Effector memory CD8-positive, alpha-beta T cell (primary cell): ENCODE measurements around the gene MT4.

Experiments
- ATAC-seq: fragments of 150-1000 bp; cut with Tn5 transposase; replicated peaks from 2 replicates; pipeline ENCODE4 v1.10.0; 2021; ENCODE audit warnings: mild to moderate bottlenecking, moderate library complexity
- DNase-seq, 3 experiments: peaks; one replicate each; pipeline ENCODE4 v3.0.0; 2021
- H3K27ac Mint-ChIP-seq, 2 donors: one replicate each; pipeline ENCODE4 v1.8.0; 2022; ENCODE audit warnings: mild to moderate bottlenecking in 2 of 2, mixed read lengths in 2 of 2, moderate library complexity in 2 of 2
- H3K27me3 Mint-ChIP-seq, 2 donors: one replicate each; pipeline ENCODE4 v1.8.0; 2022; ENCODE audit warnings: mixed read lengths in 2 of 2
- H3K36me3 Mint-ChIP-seq: one replicate; pipeline ENCODE4 v1.8.0; 2022; ENCODE audit warnings: mild to moderate bottlenecking, moderate library complexity, mixed read lengths; ENCODE audit not compliant: insufficient read depth
- H3K4me1 Mint-ChIP-seq, 2 donors: one replicate each; pipeline ENCODE4 v1.8.0; 2022; ENCODE audit warnings: low read depth in 2 of 2, mixed read lengths in 2 of 2
- H3K4me3 Mint-ChIP-seq, 2 donors: one replicate each; pipeline ENCODE4 v1.8.0; 2022; ENCODE audit warnings: mild to moderate bottlenecking in 2 of 2, mixed read lengths in 2 of 2, moderate library complexity in 2 of 2
- H3K9me3 Mint-ChIP-seq, 2 donors: one replicate each; pipeline ENCODE4 v1.8.0; 2022; ENCODE audit warnings: mixed read lengths in 2 of 2
- total RNA-seq, 9 experiments: gene quantifications; one replicate each; lab custom pipeline; 2026; lab: John Stamatoyannopoulos, UW

MT4 gene
- 0 reads per million in 9 experiments for total RNA-seq

- ATAC-seq (no peak), DNase-seq (no peak)
- H3K36me3 Mint-ChIP-seq: no peaks in the 10 kb centered on the region
- H3K4me1 Mint-ChIP-seq: peaks cover 0 to 4% of the 10 kb centered on the region in 2 donors
- peaks cover 14 to 35% of the 10 kb centered on the region in 2 donors for H3K27me3 Mint-ChIP-seq
- no peak within 1 kb of the TSS for H3K4me3 Mint-ChIP-seq
- peak within 1 kb of the TSS in 1 of 2 donors; percentile 42 for H3K27ac Mint-ChIP-seq
- no peaks in the 10 kb centered on the region for H3K9me3 Mint-ChIP-seq
These were observed at the start of gene MT4 for GRCh38 chr16:56564793-56565477. TSS of gene MT4 (plus strand) at chr16:56565073. CDS start at chr16:56565129, 56 bp downstream.

GRCh38 chr16:56515665-56516064 lies 49.2 kb upstream of the MT4 start:
- no peak for ATAC-seq
- DNase-seq: no peak
- Mint-ChIP-seq H3K4me1 (peaks cover 26 to 48% of the 10 kb centered on the region in 2 donors), H3K27me3 (no peaks in the 10 kb centered on the region), H3K36me3 (peaks cover 17% of the 10 kb centered on the region), H3K27ac (peak overlapping the region in 1 of 2 donors; percentile 5), H3K4me3 (no peak overlapping the region), H3K9me3 (no peaks in the 10 kb centered on the region)

GRCh38 chr16:56517206-56517605 lies 47.7 kb upstream of the MT4 start:
- ATAC-seq (no peak), DNase-seq (no peak)
- no peaks in the 10 kb centered on the region for H3K27me3 Mint-ChIP-seq
- H3K36me3 Mint-ChIP-seq: peaks cover 17% of the 10 kb centered on the region
- H3K4me1 Mint-ChIP-seq: peaks cover 27 to 49% of the 10 kb centered on the region in 2 donors
- H3K9me3 Mint-ChIP-seq: no peaks in the 10 kb centered on the region
- H3K27ac Mint-ChIP-seq: no peak overlapping the region
- H3K4me3 Mint-ChIP-seq: no peak overlapping the region

- H3K4me1 Mint-ChIP-seq: peaks cover 25 to 42% of the 10 kb centered on the region in 2 donors
- no peaks in the 10 kb centered on the region for H3K9me3 Mint-ChIP-seq
- H3K27ac Mint-ChIP-seq: peak overlapping the region; percentile 91
- ATAC-seq (no peak), DNase-seq (no peak)
- H3K36me3 Mint-ChIP-seq: peaks cover 14% of the 10 kb centered on the region
- peak overlapping the region; percentile 80 to 81 for H3K4me3 Mint-ChIP-seq
- no peaks in the 10 kb centered on the region for H3K27me3 Mint-ChIP-seq
These were observed 46.4 kb upstream of the MT4 start for GRCh38 chr16:56518425-56518824.

- ATAC-seq (peak; percentile 85), DNase-seq (peak; percentile 87 to 91 (median 89))
- H3K9me3 Mint-ChIP-seq: no peaks in the 10 kb centered on the region
- H3K4me3 Mint-ChIP-seq: peak within 1 kb of the TSS; percentile 80 to 81
- no peaks in the 10 kb centered on the region for H3K27me3 Mint-ChIP-seq
- H3K27ac Mint-ChIP-seq: peak within 1 kb of the TSS; percentile 91
- peaks cover 23 to 33% of the 10 kb centered on the region in 2 donors for H3K4me1 Mint-ChIP-seq
- H3K36me3 Mint-ChIP-seq: peaks cover 14% of the 10 kb centered on the region
These were observed 45.2 kb upstream of the MT4 start, which contains the start of gene BBS2 for GRCh38 chr16:56519459-56520250. TSS of gene BBS2 (minus strand) at chr16:56520024. CDS start at chr16:56519862, 162 bp downstream.

- ATAC-seq (no peak), DNase-seq (no peak)
- H3K27me3 Mint-ChIP-seq: no peaks in the 10 kb centered on the region
These were observed 44.7 kb upstream of the MT4 start for GRCh38 chr16:56520251-56520577.

GRCh38 chr16:56525236-56525635 lies 39.6 kb upstream of the MT4 start:
- Mint-ChIP-seq H3K4me3 (no peak overlapping the region), H3K27me3 (peaks cover 0 to 9% of the 10 kb centered on the region in 2 donors), H3K36me3 (no peaks in the 10 kb centered on the region), H3K4me1 (peaks cover 5% of the 10 kb centered on the region in 2 donors), H3K27ac (no peak overlapping the region), H3K9me3 (no peaks in the 10 kb centered on the region)
- DNase-seq (no peak), ATAC-seq (no peak)

More at GRCh38 chr16:56520251-56520577, 44.7 kb upstream of the MT4 start:
- H3K9me3 Mint-ChIP-seq: no peaks in the 10 kb centered on the region
- H3K4me3 Mint-ChIP-seq: peak overlapping the region; percentile 80 to 81
- H3K36me3 Mint-ChIP-seq: peaks cover 14% of the 10 kb centered on the region
- H3K27ac Mint-ChIP-seq: peak overlapping the region; percentile 91
- peaks cover 23 to 28% of the 10 kb centered on the region in 2 donors for H3K4me1 Mint-ChIP-seq

GRCh38 chr16:56530872-56531271 lies 34.0 kb upstream of the MT4 start:
- Mint-ChIP-seq H3K4me1 (no peaks in the 10 kb centered on the region), H3K4me3 (no peak overlapping the region), H3K27ac (no peak overlapping the region), H3K36me3 (no peaks in the 10 kb centered on the region), H3K27me3 (peaks cover 12 to 44% of the 10 kb centered on the region in 2 donors), H3K9me3 (no peaks in the 10 kb centered on the region)
- ATAC-seq (no peak), DNase-seq (no peak)

- Mint-ChIP-seq H3K27ac (no peak overlapping the region), H3K9me3 (no peaks in the 10 kb centered on the region), H3K4me3 (no peak overlapping the region), H3K27me3 (peaks cover 25 to 62% of the 10 kb centered on the region in 2 donors), H3K4me1 (no peaks in the 10 kb centered on the region), H3K36me3 (no peaks in the 10 kb centered on the region)
- DNase-seq (no peak), ATAC-seq (no peak)
These were observed 32.2 kb upstream of the MT4 start for GRCh38 chr16:56532714-56533113.

- H3K27ac Mint-ChIP-seq: no peak overlapping the region
- no peaks in the 10 kb centered on the region for H3K4me1 Mint-ChIP-seq
- no peak for DNase-seq
These were observed 30.0 kb upstream of the MT4 start for GRCh38 chr16:56534847-56535383.

GRCh38 chr16:56538331-56538730 lies 26.5 kb upstream of the MT4 start:
- H3K36me3 Mint-ChIP-seq: no peaks in the 10 kb centered on the region
- no peaks in the 10 kb centered on the region for H3K4me1 Mint-ChIP-seq
- peaks cover 47 to 90% of the 10 kb centered on the region in 2 donors for H3K27me3 Mint-ChIP-seq
- no peaks in the 10 kb centered on the region for H3K9me3 Mint-ChIP-seq
- H3K4me3 Mint-ChIP-seq: no peak overlapping the region
- no peak for ATAC-seq
- no peak overlapping the region for H3K27ac Mint-ChIP-seq
- no peak for DNase-seq

More at GRCh38 chr16:56534847-56535383, 30.0 kb upstream of the MT4 start:
- no peaks in the 10 kb centered on the region for H3K9me3 Mint-ChIP-seq
- no peak overlapping the region for H3K4me3 Mint-ChIP-seq
- peaks cover 41 to 76% of the 10 kb centered on the region in 2 donors for H3K27me3 Mint-ChIP-seq
- no peak for ATAC-seq
- H3K36me3 Mint-ChIP-seq: no peaks in the 10 kb centered on the region

GRCh38 chr16:56539656-56540055 lies 25.2 kb upstream of the MT4 start:
- Mint-ChIP-seq H3K9me3 (no peaks in the 10 kb centered on the region), H3K4me3 (no peak overlapping the region), H3K27ac (no peak overlapping the region), H3K36me3 (no peaks in the 10 kb centered on the region), H3K27me3 (peaks cover 40 to 76% of the 10 kb centered on the region in 2 donors), H3K4me1 (no peaks in the 10 kb centered on the region)
- DNase-seq (no peak), ATAC-seq (no peak)

GRCh38 chr16:56542039-56542438 lies 22.8 kb upstream of the MT4 start:
- no peak overlapping the region for H3K4me3 Mint-ChIP-seq
- no peaks in the 10 kb centered on the region for H3K9me3 Mint-ChIP-seq
- peaks cover 25 to 53% of the 10 kb centered on the region in 2 donors for H3K27me3 Mint-ChIP-seq
- H3K27ac Mint-ChIP-seq: no peak overlapping the region
- ATAC-seq: no peak
- no peak for DNase-seq
- H3K36me3 Mint-ChIP-seq: no peaks in the 10 kb centered on the region
- peaks cover 0 to 2% of the 10 kb centered on the region in 2 donors for H3K4me1 Mint-ChIP-seq
